Tibial artery (tissue), 4 donors: ENCODE results near the gene RALY.

Experiments
- DNase-seq, 2 donors: peaks; one replicate each; pipeline ENCODE4 v3.0.0-alpha.2; 2019
- H3K27ac ChIP-seq, 2 donors: fragments of 200-600 bp; sonication (generic) in 1 of 2; 1 replicate in 1 of 2; 2 replicates in 1 of 2; pipeline ENCODE4 v1.5.1; 2018 to 2019; ENCODE audit warnings: mild to moderate bottlenecking in 1 of 2
- H3K27me3 ChIP-seq, 2 donors: fragments of 200-600 bp; sonication (generic) in 1 of 2; one replicate each; pipeline versions ENCODE4 v1.5.1 to v1.6.0; 2016 to 2019
- H3K36me3 ChIP-seq, 3 donors: fragments of 200-600 bp; sonication (generic) in 2 of 3; one replicate each; pipeline ENCODE4 v1.5.1; 2016 to 2019; ENCODE audit warnings: mild to moderate bottlenecking in 2 of 3
- H3K4me1 ChIP-seq, 4 donors: fragments of 200-600 bp; sonication (generic) in 2 of 4; 1 replicate in 3 of 4; 2 replicates in 1 of 4; pipeline ENCODE4 v1.5.1; 2016 to 2019
- H3K4me3 ChIP-seq, 2 donors: fragments of 200-600 bp; sonication (generic) in 1 of 2; 1 replicate in 1 of 2; 2 replicates in 1 of 2; pipeline ENCODE4 v1.5.1; 2018 to 2019; ENCODE audit warnings: mild to moderate bottlenecking in 2 of 2
- H3K9me3 ChIP-seq, 3 donors: fragments of 200-600 bp; sonication (generic) in 1 of 3; one replicate each; pipeline ENCODE4 v1.5.1; 2016 to 2019
- intact Hi-C: fragments of 100-400 bp; cut with DNase I; formaldehyde crosslinking; loops from one replicate; pipeline ENCODE4 v1.15.0; 2023; ENCODE audit warnings: low total_unique reads
- TF ChIP-seq, protein P1 (sequence below), 2 experiments: fragments of 200-600 bp in 1 of 2; fragments of 450-650 bp in 1 of 2; IDR thresholded peaks; one replicate each; pipeline ENCODE4 v1.5.1; 2017 to 2019; ENCODE audit warnings: antibody characterized with exemption in 2 of 2, mild to moderate bottlenecking in 1 of 2, moderate library complexity in 1 of 2

RALY gene

GRCh38 chr20:34096699-34097444 lies 103.2 kb downstream of the RALY start:
- H3K4me1 ChIP-seq: no peaks in the 10 kb centered on the region
- TF ChIP-seq, protein P1, sequence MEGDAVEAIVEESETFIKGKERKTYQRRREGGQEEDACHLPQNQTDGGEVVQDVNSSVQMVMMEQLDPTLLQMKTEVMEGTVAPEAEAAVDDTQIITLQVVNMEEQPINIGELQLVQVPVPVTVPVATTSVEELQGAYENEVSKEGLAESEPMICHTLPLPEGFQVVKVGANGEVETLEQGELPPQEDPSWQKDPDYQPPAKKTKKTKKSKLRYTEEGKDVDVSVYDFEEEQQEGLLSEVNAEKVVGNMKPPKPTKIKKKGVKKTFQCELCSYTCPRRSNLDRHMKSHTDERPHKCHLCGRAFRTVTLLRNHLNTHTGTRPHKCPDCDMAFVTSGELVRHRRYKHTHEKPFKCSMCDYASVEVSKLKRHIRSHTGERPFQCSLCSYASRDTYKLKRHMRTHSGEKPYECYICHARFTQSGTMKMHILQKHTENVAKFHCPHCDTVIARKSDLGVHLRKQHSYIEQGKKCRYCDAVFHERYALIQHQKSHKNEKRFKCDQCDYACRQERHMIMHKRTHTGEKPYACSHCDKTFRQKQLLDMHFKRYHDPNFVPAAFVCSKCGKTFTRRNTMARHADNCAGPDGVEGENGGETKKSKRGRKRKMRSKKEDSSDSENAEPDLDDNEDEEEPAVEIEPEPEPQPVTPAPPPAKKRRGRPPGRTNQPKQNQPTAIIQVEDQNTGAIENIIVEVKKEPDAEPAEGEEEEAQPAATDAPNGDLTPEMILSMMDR (IDR thresholded peaks at IDR 0.05): no peak
- intact Hi-C loops: no loop called here
- no peaks in the 10 kb centered on the region for H3K9me3 ChIP-seq
- no peak overlapping the region for H3K4me3 ChIP-seq
- H3K27ac ChIP-seq: no peak overlapping the region
- no peaks in the 10 kb centered on the region for H3K27me3 ChIP-seq
- no peak for DNase-seq
- peaks cover 85 to 97% (median 94%) of the 10 kb centered on the region in 3 donors for H3K36me3 ChIP-seq

- DNase-seq: no peak
- no peaks in the 10 kb centered on the region for H3K9me3 ChIP-seq
- H3K27ac ChIP-seq: no peak overlapping the region
- H3K4me1 ChIP-seq: no peaks in the 10 kb centered on the region
- peaks cover 85 to 96% (median 93%) of the 10 kb centered on the region in 3 donors for H3K36me3 ChIP-seq
- intact Hi-C loops: no loop called here
- TF ChIP-seq, protein P1 (IDR thresholded peaks at IDR 0.05): no peak
- H3K4me3 ChIP-seq: no peak overlapping the region
- no peaks in the 10 kb centered on the region for H3K27me3 ChIP-seq
Observed at GRCh38 chr20:34098570-34098969, 104.9 kb downstream of the RALY start.

GRCh38 chr20:34099675-34100074 lies 106.0 kb downstream of the RALY start:
- TF ChIP-seq, protein P1 (IDR thresholded peaks at IDR 0.05): no peak
- H3K4me3 ChIP-seq: no peak overlapping the region
- H3K36me3 ChIP-seq: peaks cover 85 to 97% (median 95%) of the 10 kb centered on the region in 3 donors
- H3K27ac ChIP-seq: no peak overlapping the region
- no peaks in the 10 kb centered on the region for H3K9me3 ChIP-seq
- no peaks in the 10 kb centered on the region for H3K27me3 ChIP-seq
- no peaks in the 10 kb centered on the region for H3K4me1 ChIP-seq
- no peak for DNase-seq
- intact Hi-C loops: no loop called here

GRCh38 chr20:34100576-34100975 lies 106.9 kb downstream of the RALY start:
- intact Hi-C loops: no loop called here
- TF ChIP-seq, protein P1 (IDR thresholded peaks at IDR 0.05): no peak
- DNase-seq: no peak
- Histone ChIP-seq H3K27me3 (no peaks in the 10 kb centered on the region), H3K27ac (no peak overlapping the region), H3K9me3 (no peaks in the 10 kb centered on the region), H3K4me1 (no peaks in the 10 kb centered on the region), H3K4me3 (no peak overlapping the region), H3K36me3 (peaks cover 82 to 94% (median 93%) of the 10 kb centered on the region in 3 donors)

DNA sequence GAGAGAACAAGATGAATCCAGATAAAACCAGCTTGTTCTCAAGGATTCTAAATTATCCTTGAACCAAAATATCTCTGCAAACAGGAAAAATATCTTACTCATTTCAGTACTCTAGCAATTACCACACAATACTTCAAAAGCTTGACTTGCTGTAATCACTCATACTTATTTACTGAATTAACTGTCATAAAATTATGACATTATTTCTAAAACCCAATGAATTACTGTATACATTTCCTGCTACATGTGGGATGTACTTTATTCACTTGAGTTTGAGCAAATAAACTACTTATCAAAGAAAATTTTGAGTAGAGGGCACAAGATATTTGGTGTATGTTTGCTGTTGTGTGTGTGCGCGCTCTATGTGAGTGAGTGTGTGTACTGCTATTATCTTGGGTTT lies 108.6 kb downstream of the RALY start:
- Histone ChIP-seq H3K36me3 (peaks cover 65 to 80% (median 75%) of the 10 kb centered on the region in 3 donors), H3K27ac (no peak overlapping the region), H3K9me3 (no peaks in the 10 kb centered on the region), H3K4me3 (no peak overlapping the region), H3K4me1 (peaks cover 0 to 14% (median 2%) of the 10 kb centered on the region in 4 donors), H3K27me3 (no peaks in the 10 kb centered on the region)
- DNase-seq: no peak
- intact Hi-C loops: no loop called here
- TF ChIP-seq, protein P1 (IDR thresholded peaks at IDR 0.05): no peak
